GM12878 (cell line): ENCODE results near the gene GIMD1.

Experiments
- CBFB ChIP-seq: IDR thresholded peaks from 2 replicates; pipeline ENCODE4 v1.6.1; 2016; ENCODE audit warnings: antibody characterized with exemption, low read depth
- EZH2 ChIP-seq: IDR thresholded peaks from 2 replicates; pipeline ENCODE4 v1.6.1; 2012; ENCODE audit warnings: low read depth, mild to moderate bottlenecking, control low read depth, inconsistent platforms, low read length, borderline replicate concordance; ENCODE audit not compliant: control insufficient read depth
- JUND ChIP-seq: IDR thresholded peaks from 2 replicates; pipeline ENCODE4 v1.6.1; 2012; ENCODE audit warnings: low read depth, mild to moderate bottlenecking, low read length, improper control_type of control experiment, moderate library complexity
- SP1 ChIP-seq: IDR thresholded peaks from one replicate; pipeline ENCODE4 v1.6.1; 2011; ENCODE audit warnings: low read depth, low read length
- YY1 ChIP-seq: IDR thresholded peaks from 2 replicates; pipeline ENCODE4 v1.6.1; 2011; ENCODE audit warnings: low read depth, mild to moderate bottlenecking, low read length
- ZZZ3 ChIP-seq: IDR thresholded peaks from 2 replicates; pipeline ENCODE4 v1.6.1; 2011; ENCODE audit warnings: low read depth; ENCODE audit not compliant: control insufficient read depth, insufficient read length
- TF ChIP-seq, protein P1 (sequence below): fragments of 450-650 bp; IDR thresholded peaks from 2 replicates; pipeline ENCODE4 v1.6.1; 2018; ENCODE audit warnings: borderline replicate concordance, mild to moderate bottlenecking; ENCODE audit not compliant: partially characterized antibody
- TF ChIP-seq, protein P2 (sequence below), 3 experiments: IDR thresholded peaks in 2 of 3; conservative IDR thresholded peaks in 1 of 3; 2 replicates each; pipeline ENCODE4 v1.5.1; 2011; ENCODE audit warnings: low read depth in 3 of 3, low read length in 3 of 3, mild to moderate bottlenecking in 3 of 3, control low read depth in 2 of 3, moderate library complexity in 2 of 3, inconsistent platforms in 1 of 3, mixed read lengths in 1 of 3; ENCODE audit not compliant: control insufficient read depth in 2 of 3, insufficient read depth in 1 of 3; ENCODE audit errors: extremely low read depth in 1 of 3
- TF ChIP-seq, protein P3 (sequence below): fragments of 150-350 bp; IDR thresholded peaks from 2 replicates; pipeline ENCODE4 v1.6.1; 2014; ENCODE audit warnings: mild to moderate bottlenecking, low read depth, low read length

DNA sequence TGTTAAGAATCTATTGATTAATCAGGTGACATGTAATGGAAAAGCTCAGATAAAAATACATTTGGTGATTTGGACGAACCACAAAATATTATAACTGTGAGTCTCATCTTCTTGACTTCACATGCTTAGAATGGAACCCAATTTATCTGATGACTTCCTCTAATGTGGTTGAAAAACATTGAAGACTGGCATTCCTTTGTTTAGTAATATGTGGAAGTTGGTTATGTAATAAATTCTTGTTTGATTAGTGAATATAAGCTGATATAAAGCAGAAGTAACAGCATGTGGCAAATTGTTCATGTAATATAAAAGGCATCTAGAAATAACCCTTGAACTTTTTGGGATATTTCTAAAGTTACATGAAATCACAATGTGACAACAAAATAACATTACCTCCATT is 9.7 kb downstream of the GIMD1 start:
- no peak for TF ChIP-seq CBFB
- TF ChIP-seq, protein P1, sequence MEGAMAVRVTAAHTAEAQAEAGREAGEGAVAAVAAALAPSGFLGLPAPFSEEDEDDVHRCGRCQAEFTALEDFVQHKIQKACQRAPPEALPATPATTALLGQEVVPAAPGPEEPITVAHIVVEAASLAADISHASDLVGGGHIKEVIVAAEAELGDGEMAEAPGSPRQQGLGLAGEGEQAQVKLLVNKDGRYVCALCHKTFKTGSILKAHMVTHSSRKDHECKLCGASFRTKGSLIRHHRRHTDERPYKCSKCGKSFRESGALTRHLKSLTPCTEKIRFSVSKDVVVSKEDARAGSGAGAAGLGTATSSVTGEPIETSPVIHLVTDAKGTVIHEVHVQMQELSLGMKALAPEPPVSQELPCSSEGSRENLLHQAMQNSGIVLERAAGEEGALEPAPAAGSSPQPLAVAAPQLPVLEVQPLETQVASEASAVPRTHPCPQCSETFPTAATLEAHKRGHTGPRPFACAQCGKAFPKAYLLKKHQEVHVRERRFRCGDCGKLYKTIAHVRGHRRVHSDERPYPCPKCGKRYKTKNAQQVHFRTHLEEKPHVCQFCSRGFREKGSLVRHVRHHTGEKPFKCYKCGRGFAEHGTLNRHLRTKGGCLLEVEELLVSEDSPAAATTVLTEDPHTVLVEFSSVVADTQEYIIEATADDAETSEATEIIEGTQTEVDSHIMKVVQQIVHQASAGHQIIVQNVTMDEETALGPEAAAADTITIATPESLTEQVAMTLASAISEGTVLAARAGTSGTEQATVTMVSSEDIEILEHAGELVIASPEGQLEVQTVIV, result no peak
- TF ChIP-seq, protein P2, sequence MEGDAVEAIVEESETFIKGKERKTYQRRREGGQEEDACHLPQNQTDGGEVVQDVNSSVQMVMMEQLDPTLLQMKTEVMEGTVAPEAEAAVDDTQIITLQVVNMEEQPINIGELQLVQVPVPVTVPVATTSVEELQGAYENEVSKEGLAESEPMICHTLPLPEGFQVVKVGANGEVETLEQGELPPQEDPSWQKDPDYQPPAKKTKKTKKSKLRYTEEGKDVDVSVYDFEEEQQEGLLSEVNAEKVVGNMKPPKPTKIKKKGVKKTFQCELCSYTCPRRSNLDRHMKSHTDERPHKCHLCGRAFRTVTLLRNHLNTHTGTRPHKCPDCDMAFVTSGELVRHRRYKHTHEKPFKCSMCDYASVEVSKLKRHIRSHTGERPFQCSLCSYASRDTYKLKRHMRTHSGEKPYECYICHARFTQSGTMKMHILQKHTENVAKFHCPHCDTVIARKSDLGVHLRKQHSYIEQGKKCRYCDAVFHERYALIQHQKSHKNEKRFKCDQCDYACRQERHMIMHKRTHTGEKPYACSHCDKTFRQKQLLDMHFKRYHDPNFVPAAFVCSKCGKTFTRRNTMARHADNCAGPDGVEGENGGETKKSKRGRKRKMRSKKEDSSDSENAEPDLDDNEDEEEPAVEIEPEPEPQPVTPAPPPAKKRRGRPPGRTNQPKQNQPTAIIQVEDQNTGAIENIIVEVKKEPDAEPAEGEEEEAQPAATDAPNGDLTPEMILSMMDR (IDR thresholded peaks at IDR 0.05 in 2 of 3, conservative IDR thresholded peaks at IDR 0.05 in 1 of 3; ENCODE audit: control insufficient read depth in 2 of 3, extremely low read depth in 1 of 3, insufficient read depth in 1 of 3, low read depth in 3 of 3, low read length in 3 of 3), result no peak
- TF ChIP-seq SP1, result no peak
- no peak for TF ChIP-seq JUND
- no peak for TF ChIP-seq ZZZ3
- TF ChIP-seq, protein P3, sequence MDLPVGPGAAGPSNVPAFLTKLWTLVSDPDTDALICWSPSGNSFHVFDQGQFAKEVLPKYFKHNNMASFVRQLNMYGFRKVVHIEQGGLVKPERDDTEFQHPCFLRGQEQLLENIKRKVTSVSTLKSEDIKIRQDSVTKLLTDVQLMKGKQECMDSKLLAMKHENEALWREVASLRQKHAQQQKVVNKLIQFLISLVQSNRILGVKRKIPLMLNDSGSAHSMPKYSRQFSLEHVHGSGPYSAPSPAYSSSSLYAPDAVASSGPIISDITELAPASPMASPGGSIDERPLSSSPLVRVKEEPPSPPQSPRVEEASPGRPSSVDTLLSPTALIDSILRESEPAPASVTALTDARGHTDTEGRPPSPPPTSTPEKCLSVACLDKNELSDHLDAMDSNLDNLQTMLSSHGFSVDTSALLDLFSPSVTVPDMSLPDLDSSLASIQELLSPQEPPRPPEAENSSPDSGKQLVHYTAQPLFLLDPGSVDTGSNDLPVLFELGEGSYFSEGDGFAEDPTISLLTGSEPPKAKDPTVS, result no peak
- no peak for TF ChIP-seq EZH2
- no peak for TF ChIP-seq YY1
